ENCODE results near the gene RGSL1. TPM values are rescaled to one million over a fixed set of nuclear protein-coding genes. Genes with fewer than 3 reads are reported as not detected.

RGSL1 gene
- total RNA-seq, 1 experiment from 2014 or later, result not detected

GRCh38 chr1:182586380-182586779, 136.4 kb downstream of the RGSL1 start:
- BruUV-seq (replicated peaks), result TSS peak; percentile 25
- ChIA-PET CTCF (no interaction called here), POLR2A (ENCODE audit: low non-redundant PET) (no interaction called here)
- H3K9me3 ChIP-seq (ENCODE audit: low read depth, low read length, poor library complexity, severe bottlenecking), result no peaks in the 10 kb centered on the region
- no peak for DNase-seq (ENCODE audit: low spot score)
- no peaks in the 10 kb centered on the region for H3K4me1 ChIP-seq (ENCODE audit: insufficient read depth, low read length, poor library complexity, severe bottlenecking)
- no peak for TF ChIP-seq EZH2 (IDR thresholded peaks at IDR 0.05; ENCODE audit: borderline replicate concordance, low read depth, low read length, poor library complexity, severe bottlenecking)
- no peak for TF ChIP-seq CTCF (conservative IDR thresholded peaks at IDR 0.05; ENCODE audit: low read depth, low read length)
- intact Hi-C loops (cut with micrococcal nuclease; ENCODE audit: unreplicated experiment), result no loop called here
- no peak overlapping the region for H3K4me3 ChIP-seq (ENCODE audit: low read depth, low read length, poor library complexity, severe bottlenecking)
- no peaks in the 10 kb centered on the region for H3K36me3 ChIP-seq (ENCODE audit: insufficient read depth, low read length, poor library complexity, severe bottlenecking)
- H3K27me3 ChIP-seq (replicated peaks; ENCODE audit: insufficient read depth, low read depth, low read length, poor library complexity), result no peaks in the 10 kb centered on the region
- no peak overlapping the region for H3K27ac ChIP-seq (ENCODE audit: low read depth, low read length, poor library complexity, severe bottlenecking)

DNA sequence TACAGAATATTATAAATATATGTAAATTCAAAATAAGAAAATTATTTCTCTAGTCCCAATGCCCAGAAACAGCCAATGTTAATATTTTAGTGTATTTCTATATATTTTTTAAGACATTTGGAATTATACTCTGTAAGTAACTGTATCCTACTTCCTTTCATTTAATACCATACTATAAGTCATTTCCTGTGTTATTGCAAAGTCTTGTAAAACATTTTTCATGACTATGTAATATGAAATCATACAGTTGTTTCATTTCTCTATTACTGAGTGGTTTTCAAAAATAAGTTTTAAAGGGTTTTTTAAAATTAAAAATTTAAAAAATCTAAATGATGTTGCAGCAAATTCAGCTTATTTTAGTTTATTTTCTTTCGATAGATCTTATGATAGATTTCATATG, 137.1 kb downstream of the RGSL1 start:
- no peaks in the 10 kb centered on the region for H3K9me3 ChIP-seq (ENCODE audit: low read depth, low read length, poor library complexity, severe bottlenecking)
- BruUV-seq (replicated peaks), result no TSS peak
- no peaks in the 10 kb centered on the region for H3K36me3 ChIP-seq (ENCODE audit: insufficient read depth, low read length, poor library complexity, severe bottlenecking)
- DNase-seq (ENCODE audit: low spot score), result no peak
- H3K27me3 ChIP-seq (replicated peaks; ENCODE audit: insufficient read depth, low read depth, low read length, poor library complexity), result no peaks in the 10 kb centered on the region
- H3K4me3 ChIP-seq (ENCODE audit: low read depth, low read length, poor library complexity, severe bottlenecking), result no peak overlapping the region
- H3K4me1 ChIP-seq (ENCODE audit: insufficient read depth, low read length, poor library complexity, severe bottlenecking), result no peaks in the 10 kb centered on the region
- no peak overlapping the region for H3K27ac ChIP-seq (ENCODE audit: low read depth, low read length, poor library complexity, severe bottlenecking)
- ChIA-PET CTCF (no interaction called here), POLR2A (ENCODE audit: low non-redundant PET) (no interaction called here)
- TF ChIP-seq CTCF (conservative IDR thresholded peaks at IDR 0.05; ENCODE audit: low read depth, low read length), result no peak
- no peak for TF ChIP-seq EZH2 (IDR thresholded peaks at IDR 0.05; ENCODE audit: borderline replicate concordance, low read depth, low read length, poor library complexity, severe bottlenecking)
- intact Hi-C loops (cut with micrococcal nuclease; ENCODE audit: unreplicated experiment), result no loop called here

DNA sequence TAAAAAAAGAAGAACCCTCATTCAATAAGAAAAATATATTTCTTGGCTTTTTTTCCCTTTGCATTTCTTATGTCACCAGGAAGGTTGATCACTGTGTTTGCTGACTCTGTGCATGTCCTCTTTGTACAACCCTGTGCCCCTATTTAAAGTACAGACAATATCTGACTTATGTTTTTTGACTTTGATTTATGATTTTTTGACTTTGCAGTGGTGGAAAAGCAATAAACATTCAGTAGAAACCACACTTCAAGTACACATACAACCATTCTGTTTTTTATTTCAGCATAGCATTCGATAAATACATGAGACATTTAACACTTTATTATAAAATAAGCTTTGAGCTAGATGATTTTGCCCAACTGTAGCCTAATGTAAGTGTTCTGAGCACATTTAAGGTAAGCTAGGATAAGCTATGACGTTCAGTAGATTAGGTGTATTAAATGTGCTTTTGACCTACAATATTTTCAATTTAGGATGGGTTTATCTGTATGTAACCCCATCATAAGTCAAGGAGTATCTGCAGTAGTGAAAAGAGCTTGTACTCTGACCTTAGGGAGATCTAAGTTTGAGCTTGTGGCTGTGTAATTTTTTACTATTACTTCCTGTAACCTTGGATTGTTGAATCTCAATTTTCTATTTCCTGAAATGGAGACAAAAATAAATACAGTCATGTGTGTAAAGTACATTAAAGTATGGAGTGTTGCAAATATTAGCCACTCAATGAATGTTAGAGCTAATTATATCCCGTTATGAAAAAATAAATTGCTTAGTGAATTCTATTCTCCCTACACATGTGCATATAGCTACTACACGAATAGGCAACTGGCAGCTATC, 137.9 kb downstream of the RGSL1 start:
- ChIA-PET POLR2A (ENCODE audit: low non-redundant PET) (interaction anchor here (0.7 kb wide), 1 partner anchor 140 kb away, joined by 3 read pairs; no protein-coding TSS in a partner anchor), CTCF (interaction anchor here (1.2 to 1.7 kb wide), 2 partner anchors 194 to 199 kb away, joined by 3 to 5 read pairs; no protein-coding TSS in a partner anchor)
- Histone ChIP-seq H3K36me3 (ENCODE audit: insufficient read depth, low read length, poor library complexity, severe bottlenecking) (no peaks in the 10 kb centered on the region), H3K9me3 (ENCODE audit: low read depth, low read length, poor library complexity, severe bottlenecking) (no peaks in the 10 kb centered on the region), H3K27me3 (replicated peaks; ENCODE audit: insufficient read depth, low read depth, low read length, poor library complexity) (no peaks in the 10 kb centered on the region), H3K4me1 (ENCODE audit: insufficient read depth, low read length, poor library complexity, severe bottlenecking) (no peaks in the 10 kb centered on the region), H3K27ac (ENCODE audit: low read depth, low read length, poor library complexity, severe bottlenecking) (no peak overlapping the region), H3K4me3 (ENCODE audit: low read depth, low read length, poor library complexity, severe bottlenecking) (peak overlapping the region; percentile 55)
- TF ChIP-seq EZH2 (IDR thresholded peaks at IDR 0.05; ENCODE audit: borderline replicate concordance, low read depth, low read length, poor library complexity, severe bottlenecking), result no peak
- TF ChIP-seq CTCF (conservative IDR thresholded peaks at IDR 0.05; ENCODE audit: low read depth, low read length), result no peak
- intact Hi-C loops (cut with micrococcal nuclease; ENCODE audit: unreplicated experiment), result no loop called here
- BruUV-seq (replicated peaks), result no TSS peak
- no peak for DNase-seq (ENCODE audit: low spot score)
